ENCODE data around the gene COL23A1.

The COL23A1 gene

DNA sequence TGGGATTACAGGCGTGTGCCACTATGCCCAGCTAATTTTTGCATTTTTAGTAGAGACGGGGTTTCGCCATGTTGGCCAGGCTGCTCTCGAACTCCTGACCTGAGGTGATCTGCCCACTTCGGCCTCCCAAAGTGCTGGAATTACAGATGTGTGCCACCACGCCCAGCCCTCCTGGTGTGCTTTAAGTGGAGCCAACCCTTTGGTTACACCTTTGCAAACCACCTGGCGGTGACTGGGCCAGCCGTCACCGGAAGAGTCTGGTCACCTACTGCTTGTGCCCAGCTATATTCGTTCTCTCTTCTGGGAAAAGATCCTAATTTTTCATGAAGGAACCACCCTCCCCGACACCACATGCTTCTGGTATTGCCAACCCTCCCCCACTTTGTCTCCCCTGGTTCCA lies 35.9 kb downstream of the COL23A1 start:
- TF ChIP-seq, protein P1, sequence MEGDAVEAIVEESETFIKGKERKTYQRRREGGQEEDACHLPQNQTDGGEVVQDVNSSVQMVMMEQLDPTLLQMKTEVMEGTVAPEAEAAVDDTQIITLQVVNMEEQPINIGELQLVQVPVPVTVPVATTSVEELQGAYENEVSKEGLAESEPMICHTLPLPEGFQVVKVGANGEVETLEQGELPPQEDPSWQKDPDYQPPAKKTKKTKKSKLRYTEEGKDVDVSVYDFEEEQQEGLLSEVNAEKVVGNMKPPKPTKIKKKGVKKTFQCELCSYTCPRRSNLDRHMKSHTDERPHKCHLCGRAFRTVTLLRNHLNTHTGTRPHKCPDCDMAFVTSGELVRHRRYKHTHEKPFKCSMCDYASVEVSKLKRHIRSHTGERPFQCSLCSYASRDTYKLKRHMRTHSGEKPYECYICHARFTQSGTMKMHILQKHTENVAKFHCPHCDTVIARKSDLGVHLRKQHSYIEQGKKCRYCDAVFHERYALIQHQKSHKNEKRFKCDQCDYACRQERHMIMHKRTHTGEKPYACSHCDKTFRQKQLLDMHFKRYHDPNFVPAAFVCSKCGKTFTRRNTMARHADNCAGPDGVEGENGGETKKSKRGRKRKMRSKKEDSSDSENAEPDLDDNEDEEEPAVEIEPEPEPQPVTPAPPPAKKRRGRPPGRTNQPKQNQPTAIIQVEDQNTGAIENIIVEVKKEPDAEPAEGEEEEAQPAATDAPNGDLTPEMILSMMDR (conservative IDR thresholded peaks at IDR 0.05) = no peak
- no peak overlapping the region for H3K27ac ChIP-seq

DNA sequence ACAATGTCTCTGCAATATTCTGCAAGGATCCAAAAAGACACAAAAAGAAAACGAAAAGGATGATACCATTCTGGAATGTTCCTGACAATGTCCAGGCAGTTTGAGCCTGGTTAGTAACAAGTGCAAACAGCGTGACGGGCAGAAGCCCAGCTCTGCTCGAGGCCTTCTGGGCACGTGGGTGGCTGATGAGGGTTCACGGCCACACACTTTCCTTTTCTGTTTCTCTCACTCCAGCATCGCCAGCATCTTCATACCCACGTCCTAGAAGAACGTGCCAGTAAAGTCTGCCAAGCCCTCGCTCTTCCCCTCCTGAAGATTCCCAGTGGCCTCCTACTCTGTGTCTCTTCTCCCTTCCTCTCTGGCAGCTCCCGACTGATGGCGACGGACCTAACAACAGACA lies 36.7 kb downstream of the COL23A1 start:
- no peak overlapping the region for H3K27ac ChIP-seq
- TF ChIP-seq, protein P1 (conservative IDR thresholded peaks at IDR 0.05) = no peak

DNA sequence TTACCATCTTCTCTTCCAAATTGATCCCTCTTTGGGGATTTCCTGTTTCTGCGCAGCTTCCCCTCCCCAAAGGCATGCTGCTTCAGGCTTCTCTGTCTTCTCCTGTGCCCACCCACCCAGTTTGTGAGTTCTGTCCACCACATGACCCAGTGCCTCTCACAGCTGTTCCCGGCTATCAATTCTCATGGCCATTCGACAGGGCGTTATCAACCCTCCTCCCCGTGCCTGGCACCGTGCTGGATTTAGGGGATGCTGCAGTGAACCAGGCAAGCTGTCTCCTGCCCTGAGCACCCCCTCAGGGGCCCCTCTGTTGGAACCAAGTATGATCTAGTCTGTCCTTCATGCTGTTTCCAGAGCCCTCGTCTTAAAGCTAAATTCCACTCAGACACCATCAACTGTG lies 38.7 kb downstream of the COL23A1 start:
- TF ChIP-seq, protein P1 (conservative IDR thresholded peaks at IDR 0.05) = no peak
- no peak overlapping the region for H3K27ac ChIP-seq

DNA sequence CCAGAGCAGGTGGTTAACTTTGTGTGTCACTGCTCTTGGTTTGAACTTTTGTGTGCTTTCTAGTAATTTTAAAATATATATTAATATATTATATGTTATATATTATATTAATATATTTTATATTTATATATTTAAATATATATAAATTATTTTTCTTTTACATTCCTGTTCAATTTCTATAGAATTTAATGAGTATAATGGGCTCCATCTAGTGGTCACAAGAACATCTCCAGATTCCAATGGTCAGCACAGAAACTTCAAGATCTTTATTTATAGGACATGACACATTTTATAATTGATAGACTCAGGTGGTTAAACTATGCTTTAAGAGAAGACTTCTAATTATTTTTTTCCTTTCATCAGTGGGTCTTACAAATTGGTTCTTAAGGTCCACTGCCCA lies 39.1 kb downstream of the COL23A1 start:
- TF ChIP-seq, protein P1 (conservative IDR thresholded peaks at IDR 0.05) = peak; percentile 54
- H3K27ac ChIP-seq = no peak overlapping the region

DNA sequence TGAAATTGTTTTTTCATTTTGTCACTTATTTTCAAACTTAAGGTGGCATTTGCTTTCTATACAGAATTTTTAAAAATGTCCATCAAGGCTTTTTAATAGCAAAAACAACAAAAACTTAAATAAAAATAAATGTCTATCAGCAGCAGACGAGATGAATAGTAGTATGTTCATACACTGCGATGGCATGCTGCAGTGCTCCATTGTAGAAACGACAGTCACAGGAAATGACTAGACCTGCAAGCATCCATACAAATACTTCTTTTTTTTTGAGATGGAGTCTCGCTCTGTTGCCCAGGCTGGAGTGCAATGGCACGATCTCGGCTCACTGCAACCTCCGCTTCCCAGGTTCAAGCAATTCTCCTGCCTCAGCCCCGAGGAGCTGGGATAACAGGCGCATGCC lies 41.4 kb downstream of the COL23A1 start:
- TF ChIP-seq, protein P1 (conservative IDR thresholded peaks at IDR 0.05) = no peak
- no peak overlapping the region for H3K27ac ChIP-seq

DNA sequence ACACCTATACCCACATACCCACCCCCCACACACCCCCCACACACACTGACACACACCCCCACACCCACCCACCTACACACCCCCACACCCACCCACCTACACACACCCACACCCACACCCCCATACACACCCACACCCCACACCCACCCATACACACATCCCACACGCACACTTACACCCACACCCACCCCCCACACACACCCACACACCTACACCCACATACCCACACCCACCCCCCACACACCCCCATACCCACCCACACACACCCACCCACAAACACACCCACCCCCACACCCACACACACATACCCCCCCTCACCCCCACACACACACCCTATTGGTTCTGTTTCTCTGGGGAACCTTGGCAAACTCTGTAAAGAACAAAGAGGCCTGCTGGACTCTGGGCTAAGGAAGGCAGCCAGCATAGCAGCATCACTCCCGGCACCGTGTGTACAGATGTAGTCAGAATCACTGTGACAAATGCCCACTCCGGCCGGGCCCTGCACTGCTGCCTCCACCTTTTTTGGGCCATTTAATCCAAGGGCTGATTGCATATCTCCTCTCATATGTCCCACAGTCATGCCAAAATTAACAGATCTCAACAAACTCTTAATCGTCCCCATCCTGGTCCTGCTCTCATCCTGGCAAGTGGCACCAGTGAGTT lies 42.3 kb downstream of the COL23A1 start:
- H3K27ac ChIP-seq = no peak overlapping the region
- TF ChIP-seq, protein P1 (conservative IDR thresholded peaks at IDR 0.05) = no peak

DNA sequence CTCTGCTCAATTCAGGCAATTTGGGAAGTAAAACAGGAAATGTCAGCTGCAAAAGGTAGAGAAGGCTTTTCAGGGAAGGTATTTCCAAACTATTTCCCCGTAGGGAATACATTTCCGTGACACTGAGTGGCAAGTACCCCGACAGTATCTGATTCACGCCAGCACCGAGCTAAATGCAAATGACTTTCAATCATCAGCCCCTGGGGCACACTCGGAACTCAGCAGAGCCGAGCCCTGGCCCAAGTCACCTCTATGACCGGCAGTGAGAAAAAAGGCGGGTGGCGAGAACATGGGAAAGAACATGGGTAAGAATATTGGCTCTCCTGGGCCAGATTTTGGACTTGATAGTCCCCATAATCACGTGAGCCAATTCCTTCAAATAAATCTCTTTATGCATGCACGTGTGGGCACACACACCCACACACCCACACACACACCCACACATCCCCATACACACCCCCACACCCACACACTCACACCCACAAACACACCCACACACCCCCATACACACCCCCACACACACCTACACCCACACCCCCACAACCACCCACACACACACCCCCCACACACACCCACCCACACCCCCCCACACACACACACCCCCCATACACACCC lies 43.0 kb downstream of the COL23A1 start:
- H3K27ac ChIP-seq = no peak overlapping the region
- TF ChIP-seq, protein P1 (conservative IDR thresholded peaks at IDR 0.05) = no peak

Measured in VCaP (cell line).